HEK293 (cell line): ENCODE data around the gene ORC1.

Experiments
- INSM2 ChIP-seq: fragments of 450-650 bp; formaldehyde crosslinking; IDR thresholded peaks from 2 replicates; pipeline ENCODE4 v1.5.1; 2016; ENCODE audit warnings: missing biosample characterization, missing genetic modification characterization
- PRDM1 ChIP-seq: fragments of 450-650 bp; formaldehyde crosslinking; IDR thresholded peaks from 2 replicates; pipeline ENCODE4; 2016; ENCODE audit warnings: missing biosample characterization, missing genetic modification characterization
- PRDM4 ChIP-seq: fragments of 450-650 bp; formaldehyde crosslinking; IDR thresholded peaks from 2 replicates; pipeline ENCODE4 v1.5.1; 2017; ENCODE audit warnings: missing biosample characterization, missing genetic modification characterization
- ZBTB20 ChIP-seq: fragments of 450-650 bp; formaldehyde crosslinking; IDR thresholded peaks from 2 replicates; pipeline ENCODE4 v1.5.1; 2016; ENCODE audit warnings: missing biosample characterization, missing genetic modification characterization
- ZBTB44 ChIP-seq: fragments of 450-650 bp; IDR thresholded peaks from 2 replicates; pipeline ENCODE4 v1.5.1; 2018; ENCODE audit warnings: missing biosample characterization, mild to moderate bottlenecking, missing genetic modification characterization
- ZBTB49 ChIP-seq: fragments of 450-650 bp; formaldehyde crosslinking; IDR thresholded peaks from 2 replicates; pipeline ENCODE4 v1.5.1; 2016; ENCODE audit warnings: missing biosample characterization, missing genetic modification characterization, low read depth
- ZFP3 ChIP-seq: fragments of 450-650 bp; formaldehyde crosslinking; IDR thresholded peaks from 2 replicates; pipeline ENCODE4 v1.5.1; 2016; ENCODE audit warnings: low read depth, missing biosample characterization, missing genetic modification characterization
- ZFP69B ChIP-seq: fragments of 450-650 bp; formaldehyde crosslinking; IDR thresholded peaks from 2 replicates; pipeline ENCODE4 v1.5.1; 2016; ENCODE audit warnings: missing biosample characterization, missing genetic modification characterization
- ZNF140 ChIP-seq: fragments of 450-650 bp; formaldehyde crosslinking; IDR thresholded peaks from 2 replicates; pipeline ENCODE4 v1.5.1; 2016; ENCODE audit warnings: missing biosample characterization, missing genetic modification characterization
- ZNF148 ChIP-seq: fragments of 450-650 bp; formaldehyde crosslinking; IDR thresholded peaks from 2 replicates; pipeline ENCODE4 v1.5.0; 2017; ENCODE audit warnings: missing biosample characterization, missing genetic modification characterization, borderline replicate concordance
- ZNF155 ChIP-seq: fragments of 450-650 bp; formaldehyde crosslinking; IDR thresholded peaks from 2 replicates; pipeline ENCODE4 v1.5.1; 2016; ENCODE audit warnings: missing biosample characterization, missing genetic modification characterization
- ZNF16 ChIP-seq: fragments of 450-650 bp; formaldehyde crosslinking; IDR thresholded peaks from 2 replicates; pipeline ENCODE4 v1.5.1; 2016; ENCODE audit warnings: low read depth, missing biosample characterization, missing genetic modification characterization
- ZNF169 ChIP-seq: fragments of 450-650 bp; formaldehyde crosslinking; IDR thresholded peaks from 2 replicates; pipeline ENCODE4 v1.5.1; 2016; ENCODE audit warnings: missing biosample characterization, missing genetic modification characterization
- ZNF184 ChIP-seq: fragments of 450-650 bp; IDR thresholded peaks from 2 replicates; pipeline ENCODE4 v1.5.1; 2018; ENCODE audit warnings: missing biosample characterization, mild to moderate bottlenecking, missing genetic modification characterization
- ZNF24 ChIP-seq: fragments of 450-650 bp; formaldehyde crosslinking; IDR thresholded peaks from 2 replicates; pipeline ENCODE4 v1.5.1; 2016; ENCODE audit warnings: missing biosample characterization, missing genetic modification characterization
- ZNF335 ChIP-seq: fragments of 450-650 bp; formaldehyde crosslinking; conservative IDR thresholded peaks from 2 replicates; pipeline ENCODE4 v1.5.1; 2016; ENCODE audit warnings: missing biosample characterization, missing genetic modification characterization
- ZNF350 ChIP-seq: fragments of 450-650 bp; formaldehyde crosslinking; IDR thresholded peaks from 2 replicates; pipeline ENCODE4 v1.5.0; 2017; ENCODE audit warnings: missing biosample characterization, mild to moderate bottlenecking, missing genetic modification characterization
- ZNF354C ChIP-seq: fragments of 450-650 bp; formaldehyde crosslinking; IDR thresholded peaks from 2 replicates; pipeline ENCODE4 v1.5.1; 2016; ENCODE audit warnings: missing biosample characterization, missing genetic modification characterization, low read depth, borderline replicate concordance
- ZNF404 ChIP-seq: fragments of 450-650 bp; formaldehyde crosslinking; IDR thresholded peaks from 2 replicates; pipeline ENCODE4 v1.5.1; 2017; ENCODE audit warnings: missing biosample characterization, missing genetic modification characterization
- ZNF426 ChIP-seq: fragments of 450-650 bp; formaldehyde crosslinking; IDR thresholded peaks from 2 replicates; pipeline ENCODE4 v1.5.1; 2017; ENCODE audit warnings: missing biosample characterization, missing genetic modification characterization, mild to moderate bottlenecking, inconsistent platforms, moderate library complexity
- ZNF488 ChIP-seq: fragments of 450-650 bp; formaldehyde crosslinking; IDR thresholded peaks from 2 replicates; pipeline ENCODE4 v1.5.1; 2016; ENCODE audit warnings: missing biosample characterization, missing genetic modification characterization
- ZNF513 ChIP-seq: fragments of 450-650 bp; IDR thresholded peaks from 2 replicates; pipeline ENCODE4 v1.5.1; 2018; ENCODE audit warnings: missing biosample characterization, missing genetic modification characterization
- ZNF571 ChIP-seq: fragments of 450-650 bp; formaldehyde crosslinking; IDR thresholded peaks from 2 replicates; pipeline ENCODE4 v1.5.0; 2017; ENCODE audit warnings: missing biosample characterization, missing genetic modification characterization
- ZNF600 ChIP-seq: fragments of 450-650 bp; formaldehyde crosslinking; IDR thresholded peaks from 2 replicates; pipeline ENCODE4 v1.5.1; 2016; ENCODE audit warnings: missing biosample characterization, missing genetic modification characterization
- ZNF785 ChIP-seq: fragments of 450-650 bp; formaldehyde crosslinking; IDR thresholded peaks from 2 replicates; pipeline ENCODE4 v1.5.1; 2016; ENCODE audit warnings: missing biosample characterization, missing genetic modification characterization
- ZSCAN30 ChIP-seq: fragments of 450-650 bp; IDR thresholded peaks from 2 replicates; pipeline ENCODE4 v1.5.1; 2018; ENCODE audit warnings: missing biosample characterization, mild to moderate bottlenecking, missing genetic modification characterization, moderate library complexity

The ORC1 gene

GRCh38 chr1:52365746-52366516, 38.3 kb downstream of the ORC1 start, which contains the start of gene CC2D1B (continued):
- no peak for TF ChIP-seq ZNF488 (tag by site-specific recombination)
- TF ChIP-seq ZNF24 = no peak; the same call in 1 of the 2 replicates
- no peak for TF ChIP-seq ZNF184 (tag by site-specific recombination)
- TF ChIP-seq PRDM1 (tag by site-specific recombination) = no peak
- TF ChIP-seq ZNF513 (tag by site-specific recombination) = no peak
- TF ChIP-seq ZNF571 (tag by site-specific recombination) = no peak
- TF ChIP-seq ZFP69B (tag by site-specific recombination) = no peak; the same call in 1 of the 2 replicates
- no peak for TF ChIP-seq ZNF140
- TF ChIP-seq PRDM4 = 0 out of 2 replicates have a peak, but pooled peaks have one; percentile 8
- no peak for TF ChIP-seq ZFP3 (tag by site-specific recombination)
- 0 out of 2 replicates have a peak, but pooled peaks have one; percentile 21 for TF ChIP-seq ZNF16 (tag by site-specific recombination)
- TF ChIP-seq ZBTB20 (tag by site-specific recombination) = peak; percentile 90
- TF ChIP-seq ZNF354C (tag by site-specific recombination) = no peak
- no peak for TF ChIP-seq ZNF404
- 0 out of 2 replicates have a peak, but pooled peaks have one; percentile 25 for TF ChIP-seq ZNF148 (tag by site-specific recombination)
- TF ChIP-seq ZBTB44 (tag by site-specific recombination) = no peak
- no peak for TF ChIP-seq ZNF169 (tag by site-specific recombination)
- TF ChIP-seq ZNF350 (tag by site-specific recombination) = no peak
- TF ChIP-seq ZSCAN30 (tag by site-specific recombination) = peak; percentile 80
- TF ChIP-seq ZNF600 (tag by site-specific recombination) = peak; percentile 58; the same call in 1 of the 2 replicates
- TF ChIP-seq INSM2 (tag by site-specific recombination) = peak; percentile 27; the same call in 1 of the 2 replicates
- TF ChIP-seq ZBTB49 = no peak
- peak; percentile 69 for TF ChIP-seq ZNF335 (tag by site-specific recombination)
- TF ChIP-seq ZNF785 (tag by site-specific recombination) = peak; percentile 82; the same call in 1 of the 2 replicates
- TF ChIP-seq ZNF155 (tag by site-specific recombination) = no peak
- TF ChIP-seq ZNF426 (tag by site-specific recombination) = no peak
